HEK293T (cell line): ENCODE results near the gene XPO5.

Experiments
- CTCF ChIA-PET: fragments of 350-600 bp; formaldehyde crosslinking; extraction: SDS; loops from one replicate; lab custom pipeline; 2021; ENCODE audit warnings: antibody characterized with exemption, inconsistent platforms; lab: Yijun Ruan, JAX
- POLR2A ChIA-PET: fragments of 350-600 bp; formaldehyde crosslinking; extraction: SDS; loops from one replicate; lab custom pipeline; 2020; ENCODE audit warnings: antibody characterized with exemption, inconsistent platforms; lab: Yijun Ruan, JAX
- DNase-seq: peaks from one replicate; pipeline ENCODE4 v3.0.0; 2012; ENCODE audit warnings: mixed read lengths; ENCODE audit errors: extremely low spot score
- ARNT ChIP-seq: fragments of 450-650 bp; IDR thresholded peaks from 2 replicates; pipeline ENCODE4 v1.6.1; 2017; ENCODE audit warnings: mild to moderate bottlenecking
- BHLHE40 ChIP-seq: fragments of 450-650 bp; IDR thresholded peaks from 2 replicates; pipeline ENCODE4 v1.6.1; 2016; ENCODE audit warnings: mild to moderate bottlenecking, moderate library complexity, borderline replicate concordance
- CTBP1 ChIP-seq: fragments of 450-650 bp; IDR thresholded peaks from 2 replicates; pipeline ENCODE4 v1.6.1; 2016; ENCODE audit warnings: borderline replicate concordance
- ELF4 ChIP-seq: fragments of 450-650 bp; IDR thresholded peaks from 2 replicates; pipeline ENCODE4 v1.6.1; 2017; ENCODE audit warnings: antibody characterized with exemption
- FOXA1 ChIP-seq: fragments of 450-650 bp; IDR thresholded peaks from 2 replicates; pipeline ENCODE4 v1.6.1; 2016; ENCODE audit warnings: mild to moderate bottlenecking
- FOXK2 ChIP-seq: fragments of 450-650 bp; IDR thresholded peaks from 2 replicates; pipeline ENCODE4 v1.6.1; 2016; ENCODE audit warnings: mild to moderate bottlenecking
- FOXM1 ChIP-seq: fragments of 450-650 bp; IDR thresholded peaks from 2 replicates; pipeline ENCODE4 v1.6.1; 2017; ENCODE audit warnings: mild to moderate bottlenecking, borderline replicate concordance
- HDGF ChIP-seq: fragments of 450-650 bp; IDR thresholded peaks from 2 replicates; pipeline ENCODE4 v1.6.1; 2017; ENCODE audit warnings: antibody characterized with exemption, borderline replicate concordance
- L3MBTL2 ChIP-seq: fragments of 450-650 bp; conservative IDR thresholded peaks from 2 replicates; pipeline ENCODE4 v1.6.1; 2016; ENCODE audit warnings: mild to moderate bottlenecking
- LEF1 ChIP-seq: fragments of 450-650 bp; IDR thresholded peaks from 2 replicates; pipeline ENCODE4 v1.6.1; 2017; ENCODE audit warnings: mild to moderate bottlenecking, borderline replicate concordance
- NFRKB ChIP-seq: fragments of 450-650 bp; IDR thresholded peaks from 2 replicates; pipeline ENCODE4 v1.6.1; 2016; ENCODE audit warnings: mild to moderate bottlenecking, moderate library complexity
- SP1 ChIP-seq: fragments of 450-650 bp; IDR thresholded peaks from 2 replicates; pipeline ENCODE4 v1.6.1; 2017
- SUZ12 ChIP-seq: fragments of 450-650 bp; IDR thresholded peaks from 2 replicates; pipeline ENCODE4 v1.6.1; 2016; ENCODE audit warnings: mild to moderate bottlenecking
- TARDBP ChIP-seq: fragments of 450-650 bp; IDR thresholded peaks from 2 replicates; pipeline ENCODE4 v1.6.1; 2016
- ZNF384 ChIP-seq: fragments of 450-650 bp; IDR thresholded peaks from 2 replicates; pipeline ENCODE4 v1.6.1; 2016
- TF ChIP-seq, protein P1 (sequence below): fragments of 450-650 bp; IDR thresholded peaks from 2 replicates; pipeline ENCODE4 v1.6.1; 2016

XPO5 gene

DNA sequence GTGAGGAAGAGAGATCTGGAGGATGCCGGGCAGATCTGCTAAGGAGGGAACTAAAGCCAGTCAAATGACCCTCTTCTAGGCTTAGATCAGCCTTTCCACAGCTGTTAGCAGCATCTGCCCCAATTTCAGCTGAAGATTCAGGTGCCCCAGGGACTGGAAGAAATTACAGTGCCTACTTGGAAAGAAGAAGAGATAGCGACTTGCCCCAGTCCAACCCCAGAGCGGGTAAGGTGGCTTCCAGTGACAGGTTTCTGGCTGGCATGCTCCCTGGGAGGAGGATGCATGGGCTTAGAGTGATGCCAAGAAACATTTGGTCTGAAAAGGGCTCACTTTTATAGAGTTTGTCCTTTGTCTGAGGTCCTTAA is 97.8 kb downstream of the XPO5 start:
- POLR2A ChIA-PET: interaction anchor here (0.6 to 1.8 kb wide), 17 partner anchors 9 to 439 kb away, joined by 3 to 18 read pairs (median 4); partner anchors contain the start of genes ABCC10, CUL7, DLK2 and LRRC73
- CTCF ChIA-PET: interaction anchor here (0.6 to 1.5 kb wide), 2 partner anchors 8 to 12 kb away, joined by 4 to 8 read pairs; no protein-coding TSS in a partner anchor
- no peak for TF ChIP-seq BHLHE40
- no peak for TF ChIP-seq FOXM1
- no peak for TF ChIP-seq HDGF
- no peak for TF ChIP-seq FOXA1
- no peak for TF ChIP-seq ELF4
- no peak for TF ChIP-seq FOXK2
- no peak for TF ChIP-seq NFRKB
- TF ChIP-seq TARDBP: no peak
- TF ChIP-seq CTBP1: no peak
- no peak for TF ChIP-seq ARNT
- TF ChIP-seq, protein P1, sequence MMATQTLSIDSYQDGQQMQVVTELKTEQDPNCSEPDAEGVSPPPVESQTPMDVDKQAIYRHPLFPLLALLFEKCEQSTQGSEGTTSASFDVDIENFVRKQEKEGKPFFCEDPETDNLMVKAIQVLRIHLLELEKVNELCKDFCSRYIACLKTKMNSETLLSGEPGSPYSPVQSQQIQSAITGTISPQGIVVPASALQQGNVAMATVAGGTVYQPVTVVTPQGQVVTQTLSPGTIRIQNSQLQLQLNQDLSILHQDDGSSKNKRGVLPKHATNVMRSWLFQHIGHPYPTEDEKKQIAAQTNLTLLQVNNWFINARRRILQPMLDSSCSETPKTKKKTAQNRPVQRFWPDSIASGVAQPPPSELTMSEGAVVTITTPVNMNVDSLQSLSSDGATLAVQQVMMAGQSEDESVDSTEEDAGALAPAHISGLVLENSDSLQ: no peak
- TF ChIP-seq SUZ12: no peak
- DNase-seq: no peak

DNA sequence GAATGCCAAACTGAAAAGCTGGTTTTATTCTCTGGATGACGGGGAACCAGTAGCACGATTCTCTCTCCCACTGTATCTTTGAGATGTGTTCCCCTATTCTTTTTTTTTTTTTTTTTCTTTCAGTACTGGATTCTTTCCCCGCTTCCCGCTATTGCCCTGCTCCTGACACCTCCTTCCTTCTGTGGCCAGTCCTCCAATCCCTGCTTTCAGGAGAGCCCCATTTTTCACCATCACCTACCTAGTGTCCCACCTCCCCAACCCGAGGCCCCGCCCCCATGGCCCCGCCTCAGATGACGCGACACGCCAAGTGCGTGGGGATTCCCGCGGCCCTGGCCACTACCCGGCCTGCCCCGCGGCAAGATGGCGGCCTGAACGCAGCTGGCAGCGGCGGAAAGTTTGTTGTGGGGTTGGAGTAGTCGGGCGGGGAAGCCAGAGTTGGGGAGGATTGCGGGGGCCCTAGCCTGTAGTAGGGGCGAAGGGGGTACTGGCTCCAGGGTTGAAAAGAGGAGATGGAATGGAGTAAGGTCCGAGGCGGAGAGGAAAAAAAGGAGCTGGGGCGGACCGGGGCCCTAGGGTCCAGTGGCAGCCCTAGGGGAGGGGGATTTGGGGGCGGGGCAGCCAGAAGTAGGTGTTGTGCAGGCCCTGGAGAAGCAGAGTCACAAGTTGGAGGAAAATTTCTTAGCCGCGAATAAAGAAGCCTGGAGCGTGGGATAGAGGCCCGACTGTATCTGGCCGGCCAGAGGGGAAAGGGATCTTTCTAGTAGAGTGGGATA is 98.4 kb downstream of the XPO5 start, which contains the start of gene TJAP1:
Gene TJAP1 (plus strand): TSS at position 336 of the 773 bp plus-strand sequence. CDS start 21,432 bp downstream, outside the sequence.
- ChIA-PET POLR2A (interaction anchor here (0.6 to 1.8 kb wide), 17 partner anchors 8 to 439 kb away, joined by 3 to 18 read pairs (median 4); partner anchors contain the start of genes ABCC10, CUL7, DLK2 and LRRC73), CTCF (interaction anchor here (0.6 to 1.5 kb wide), 2 partner anchors 9 to 12 kb away, joined by 4 to 8 read pairs; no protein-coding TSS in a partner anchor)
- DNase-seq: peak; percentile 97
- peak; percentile 65; the same call in 1 of the 2 replicates for TF ChIP-seq ZNF384
- TF ChIP-seq BHLHE40: no peak
- TF ChIP-seq SUZ12: no peak
- TF ChIP-seq ARNT: no peak
- TF ChIP-seq SP1: no peak
- peak; percentile 62; the same call in 1 of the 2 replicates for TF ChIP-seq NFRKB
- TF ChIP-seq ELF4: 0 out of 2 replicates have a peak, but pooled peaks have one; percentile 23
- no peak for TF ChIP-seq TARDBP
- 0 out of 2 replicates have a peak, but pooled peaks have one; percentile 31 for TF ChIP-seq L3MBTL2
- TF ChIP-seq CTBP1: no peak
- TF ChIP-seq, protein P1: peak; percentile 74
- no peak for TF ChIP-seq FOXK2

DNA sequence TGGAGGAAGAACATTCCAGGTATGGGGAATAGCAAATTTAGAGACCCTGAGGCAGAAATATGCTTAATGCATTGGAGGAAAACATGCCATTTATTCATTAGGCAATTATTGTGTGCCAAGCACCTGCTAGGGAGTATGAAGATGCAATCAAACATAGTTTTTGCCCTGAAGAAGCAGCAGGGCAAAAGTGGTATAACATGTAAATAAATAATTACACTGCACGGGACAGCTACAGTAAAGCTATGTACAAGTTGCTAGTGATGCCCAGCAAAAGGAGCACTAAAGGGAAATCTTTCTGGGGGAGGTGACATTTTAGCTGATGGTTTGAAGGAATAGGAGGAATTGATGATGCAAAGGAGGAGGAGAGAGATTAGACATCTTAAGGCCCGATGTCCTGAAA is 99.1 kb downstream of the XPO5 start:
- TF ChIP-seq BHLHE40 (no peak), ARNT (no peak), NFRKB (no peak), SUZ12 (no peak), CTBP1 (no peak), FOXA1 (no peak), FOXK2 (no peak), FOXM1 (no peak), LEF1 (no peak), ZNF384 (no peak), ELF4 (no peak), TARDBP (no peak), L3MBTL2 (no peak), HDGF (no peak), SP1 (no peak)
- TF ChIP-seq, protein P1: no peak
- DNase-seq: no peak
- ChIA-PET POLR2A (interaction anchor here (1.2 to 1.8 kb wide), 7 partner anchors 13 to 423 kb away, joined by 3 to 18 read pairs (median 4); partner anchors contain the start of genes ABCC10, CUL7, DLK2 and POLR1C), CTCF (interaction anchor here (1.5 kb wide), 1 partner anchor 13 kb away, joined by 4 read pairs; no protein-coding TSS in a partner anchor)

DNA sequence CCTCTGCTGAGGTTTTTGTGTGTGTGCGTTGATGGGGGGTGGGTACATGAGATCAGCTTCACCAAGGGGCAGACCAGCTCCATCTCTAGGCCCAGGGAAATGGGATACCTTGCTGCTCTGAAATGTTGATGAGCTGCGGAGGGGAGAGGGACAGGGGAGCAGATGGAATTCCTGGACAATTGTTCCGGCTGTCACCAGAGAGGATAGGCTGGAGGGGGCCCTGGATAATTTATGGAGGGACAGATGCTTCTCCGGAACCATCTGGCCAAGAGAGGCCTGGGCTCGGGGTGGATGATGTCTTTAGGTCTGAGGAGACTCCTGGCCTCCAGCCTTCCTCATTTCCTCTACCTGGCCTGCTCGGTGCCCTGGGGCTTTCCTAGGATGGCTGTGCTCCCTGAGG is 100.3 kb downstream of the XPO5 start:
- POLR2A ChIA-PET: interaction anchor here (1.2 kb wide), 1 partner anchor 11 kb away, joined by 3 read pairs; no protein-coding TSS in a partner anchor
- no peak for DNase-seq

DNA sequence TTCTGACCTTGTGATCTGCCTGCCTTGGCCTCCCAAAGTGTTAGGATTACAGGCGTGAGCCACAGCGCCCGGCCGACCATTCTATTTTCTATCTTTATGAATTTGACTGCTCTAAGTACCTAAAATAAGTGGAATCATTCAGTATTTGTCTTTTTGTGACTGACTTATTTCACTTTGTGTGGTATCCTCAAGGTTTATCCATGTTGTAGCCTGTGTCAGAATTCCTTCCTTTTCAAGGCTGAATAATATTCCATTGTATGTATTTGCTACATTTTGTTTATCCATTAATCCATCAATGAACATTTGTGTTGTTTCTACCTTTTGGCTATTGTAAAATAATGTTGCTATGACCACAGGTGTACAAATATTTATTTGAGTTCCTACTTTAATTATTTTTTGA is 103.3 kb downstream of the XPO5 start:
- TF ChIP-seq, protein P1: no peak
- TF ChIP-seq BHLHE40: no peak
- no peak for TF ChIP-seq NFRKB
- ChIA-PET CTCF (no interaction called here), POLR2A (no interaction called here)
- DNase-seq: no peak

More for the DNA sequence above, 100.3 kb downstream of the XPO5 start:
- CTCF ChIA-PET: no interaction called here
- TF ChIP-seq ZNF384 (no peak), NFRKB (no peak), L3MBTL2 (no peak), ARNT (no peak), CTBP1 (no peak)
